SU-DHL-6 (cell line): Measurements from ENCODE around the gene ZFAND3.
"Not testable (repeated sequence)": the region's sequence is repeated elsewhere in the genome, so short reads cannot be mapped to it uniquely, and the experiment has no call there.

ENCODE experiments used
- EZH2phosphoT487 ChIP-seq: fragments of 200-600 bp; sonication (generic), shearing (Covaris generic); conservative IDR thresholded peaks from 2 replicates; pipeline ENCODE4 v1.6.1; 2018; ENCODE audit warnings: mild to moderate bottlenecking, antibody characterized with exemption, low read length, moderate library complexity, mixed read lengths
- TF ChIP-seq, protein P1 (sequence below): fragments of 200-600 bp; sonication (generic); IDR thresholded peaks from one replicate; pipeline ENCODE4 v1.5.1; 2017; ENCODE audit warnings: antibody characterized with exemption, mild to moderate bottlenecking, low read length, moderate library complexity; ENCODE audit not compliant: insufficient read depth, poor library complexity, severe bottlenecking

GRCh38 chr6:37948584-37948983 is 129.1 kb downstream of the ZFAND3 start:
- not testable (repeated sequence) for TF ChIP-seq EZH2phosphoT487
- TF ChIP-seq, protein P1, sequence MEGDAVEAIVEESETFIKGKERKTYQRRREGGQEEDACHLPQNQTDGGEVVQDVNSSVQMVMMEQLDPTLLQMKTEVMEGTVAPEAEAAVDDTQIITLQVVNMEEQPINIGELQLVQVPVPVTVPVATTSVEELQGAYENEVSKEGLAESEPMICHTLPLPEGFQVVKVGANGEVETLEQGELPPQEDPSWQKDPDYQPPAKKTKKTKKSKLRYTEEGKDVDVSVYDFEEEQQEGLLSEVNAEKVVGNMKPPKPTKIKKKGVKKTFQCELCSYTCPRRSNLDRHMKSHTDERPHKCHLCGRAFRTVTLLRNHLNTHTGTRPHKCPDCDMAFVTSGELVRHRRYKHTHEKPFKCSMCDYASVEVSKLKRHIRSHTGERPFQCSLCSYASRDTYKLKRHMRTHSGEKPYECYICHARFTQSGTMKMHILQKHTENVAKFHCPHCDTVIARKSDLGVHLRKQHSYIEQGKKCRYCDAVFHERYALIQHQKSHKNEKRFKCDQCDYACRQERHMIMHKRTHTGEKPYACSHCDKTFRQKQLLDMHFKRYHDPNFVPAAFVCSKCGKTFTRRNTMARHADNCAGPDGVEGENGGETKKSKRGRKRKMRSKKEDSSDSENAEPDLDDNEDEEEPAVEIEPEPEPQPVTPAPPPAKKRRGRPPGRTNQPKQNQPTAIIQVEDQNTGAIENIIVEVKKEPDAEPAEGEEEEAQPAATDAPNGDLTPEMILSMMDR: not testable (repeated sequence)
